Keratinocyte (primary cell): ENCODE measurements around the gene MZT1.

ENCODE experiments used
- CTCF ChIP-seq, 3 experiments: IDR thresholded peaks in 1 of 3; conservative IDR thresholded peaks in 1 of 3; optimal IDR thresholded peaks in 1 of 3; 2 replicates in 2 of 3; 3 replicates in 1 of 3; pipeline versions ENCODE3 to v1.5.1; 2011; ENCODE audit warnings: low read length in 3 of 3, mild to moderate bottlenecking in 3 of 3, moderate library complexity in 2 of 3, control low read depth in 1 of 3, inconsistent platforms in 1 of 3; ENCODE audit not compliant: insufficient read depth in 2 of 3; ENCODE audit errors: extremely low read depth in 1 of 3
- EZH2 ChIP-seq: IDR thresholded peaks from one replicate; pipeline ENCODE4 v1.6.1; 2012; ENCODE audit warnings: inconsistent platforms, mild to moderate bottlenecking, low read length, moderate library complexity

GRCh38 chr13:72680353-72680752 is 47.1 kb downstream of the MZT1 start:
- TF ChIP-seq CTCF (optimal IDR thresholded peaks at IDR 0.05 in 1 of 3, IDR thresholded peaks at IDR 0.05 in 1 of 3, conservative IDR thresholded peaks at IDR 0.05 in 1 of 3; ENCODE audit: extremely low read depth in 1 of 3, insufficient read depth in 2 of 3, low read length in 3 of 3) (no peak), EZH2 (no peak)
